ENCODE results near the gene ARRDC5. TPM values are rescaled to one million over a fixed set of nuclear protein-coding genes. Genes with fewer than 3 reads are reported as not detected.
"Not testable (repeated sequence)": the region's sequence is repeated elsewhere in the genome, so short reads cannot be mapped to it uniquely, and the experiment has no call there.

Gene ARRDC5
- 1.1 TPM for total RNA-seq

- DNase-seq (ENCODE audit: low spot score) (no peak), ATAC-seq (no peak)
- intact Hi-C loops (cut with DNase I), result no loop called here
Measured at GRCh38 chr19:4902796-4903195, at the start of gene ARRDC5. Gene ARRDC5, minus strand, starts transcription at chr19:4902896. Its CDS starts 71 bp downstream, at chr19:4902825.

- intact Hi-C loops (cut with DNase I), result no loop called here
- ATAC-seq, result no peak
- no peak for DNase-seq (ENCODE audit: low spot score)
Measured at GRCh38 chr19:4951656-4952055, 49.0 kb upstream of the ARRDC5 start.

GRCh38 chr19:4950650-4951049 lies 48.0 kb upstream of the ARRDC5 start:
- DNase-seq (ENCODE audit: low spot score); ATAC-seq; intact Hi-C loops (cut with DNase I): not testable (repeated sequence)

- DNase-seq (ENCODE audit: low spot score); intact Hi-C loops (cut with DNase I); ATAC-seq: not testable (repeated sequence)
Measured at GRCh38 chr19:4941638-4942169, 39.0 kb upstream of the ARRDC5 start.

- intact Hi-C loops (cut with DNase I), result no loop called here
- ATAC-seq (no peak), DNase-seq (ENCODE audit: low spot score) (no peak)
Measured at GRCh38 chr19:4939466-4939865, 36.8 kb upstream of the ARRDC5 start.

- intact Hi-C loops (cut with DNase I); ATAC-seq; DNase-seq (ENCODE audit: low spot score): not testable (repeated sequence)
Measured at GRCh38 chr19:4938461-4938860, 35.8 kb upstream of the ARRDC5 start.

GRCh38 chr19:4937060-4937459 lies 34.4 kb upstream of the ARRDC5 start:
- DNase-seq (ENCODE audit: low spot score) (no peak), ATAC-seq (no peak)
- intact Hi-C loops (cut with DNase I), result no loop called here

- DNase-seq (ENCODE audit: low spot score), result no peak
- ATAC-seq, result no peak
- intact Hi-C loops (cut with DNase I), result no loop called here
Measured at GRCh38 chr19:4935444-4935843, 32.7 kb upstream of the ARRDC5 start.

GRCh38 chr19:4933528-4933927 lies 30.8 kb upstream of the ARRDC5 start:
- intact Hi-C loops (cut with DNase I), result no loop called here
- no peak for DNase-seq (ENCODE audit: low spot score)
- peak; percentile 85 for ATAC-seq

- intact Hi-C loops (cut with DNase I), result no loop called here
- DNase-seq (ENCODE audit: low spot score), result no peak
- no peak for ATAC-seq
Measured at GRCh38 chr19:4932711-4933110, 30.0 kb upstream of the ARRDC5 start.

- ATAC-seq (no peak), DNase-seq (ENCODE audit: low spot score) (no peak)
- intact Hi-C loops (cut with DNase I), result no loop called here
Measured at GRCh38 chr19:4930664-4931063, 28.0 kb upstream of the ARRDC5 start.

GRCh38 chr19:4929186-4929585 lies 26.5 kb upstream of the ARRDC5 start:
- intact Hi-C loops (cut with DNase I), result no loop called here
- ATAC-seq (no peak), DNase-seq (ENCODE audit: low spot score) (no peak)

GRCh38 chr19:4923276-4923747 lies 20.6 kb upstream of the ARRDC5 start:
- intact Hi-C loops (cut with DNase I), result no loop called here
- ATAC-seq (no peak), DNase-seq (ENCODE audit: low spot score) (no peak)

- no peak for ATAC-seq
Measured at GRCh38 chr19:4922530-4923275, 20.0 kb upstream of the ARRDC5 start.

GRCh38 chr19:4916292-4917082 lies 13.8 kb upstream of the ARRDC5 start:
- no peak for DNase-seq (ENCODE audit: low spot score)
- intact Hi-C loops (cut with DNase I), result loop anchor here (5.0 to 10.0 kb wide), 2 partner anchors 102 to 1386 kb away; no protein-coding TSS in a partner anchor
- no peak for ATAC-seq

More at GRCh38 chr19:4922530-4923275, 20.0 kb upstream of the ARRDC5 start:
- no peak for DNase-seq (ENCODE audit: low spot score)
- intact Hi-C loops (cut with DNase I), result no loop called here

GRCh38 chr19:4914736-4915501 lies 12.2 kb upstream of the ARRDC5 start:
- intact Hi-C loops (cut with DNase I), result loop anchor here (5.0 to 10.0 kb wide), 3 partner anchors 43 to 1387 kb away; no protein-coding TSS in a partner anchor
- no peak for DNase-seq (ENCODE audit: low spot score)
- no peak for ATAC-seq

GRCh38 chr19:4913996-4914735 lies 11.5 kb upstream of the ARRDC5 start:
- ATAC-seq, result no peak
- intact Hi-C loops (cut with DNase I), result loop anchor here (5.0 to 10.0 kb wide), 2 partner anchors 42 to 99 kb away; no protein-coding TSS in a partner anchor
- DNase-seq (ENCODE audit: low spot score), result no peak

All from sciatic nerve (tissue), 2 donors.